Keratinocyte (primary cell): Measurements from ENCODE around the gene SGCG. TPM values are rescaled to one million over a fixed set of nuclear protein-coding genes. Genes with fewer than 3 reads are reported as not detected.

ENCODE experiments used
- DNase-seq: peaks from one replicate; pipeline ENCODE4 v3.0.0-alpha.2; 2011; ENCODE audit warnings: low read depth, missing footprints, low spot score
- FAIRE-seq: peaks from 2 replicates; lab custom pipeline; 2011; peaks lifted over from hg19 to GRCh38; lab: Jason Lieb, UNC
- H2AFZ ChIP-seq: 2 replicates; pipeline ENCODE4 v1.6.0; 2012; ENCODE audit warnings: low read length, control low read depth, inconsistent platforms; ENCODE audit not compliant: control insufficient read depth
- H3K27ac ChIP-seq: 2 replicates; pipeline ENCODE4 v1.5.1; 2011; ENCODE audit warnings: low read length; ENCODE audit not compliant: control insufficient read depth, insufficient read depth
- H3K27me3 ChIP-seq: 3 replicates; pipeline ENCODE4 v1.6.0; 2011; ENCODE audit warnings: low read length; ENCODE audit not compliant: control insufficient read depth, insufficient read depth; ENCODE audit errors: extremely low read depth
- H3K36me3 ChIP-seq, 2 experiments: 2 replicates in 1 of 2; 3 replicates in 1 of 2; pipeline ENCODE4 v1.5.1; 2011; ENCODE audit warnings: low read length in 2 of 2, mild to moderate bottlenecking in 1 of 2; ENCODE audit not compliant: control insufficient read depth in 2 of 2, insufficient read depth in 2 of 2; ENCODE audit errors: extremely low read depth in 1 of 2
- H3K4me1 ChIP-seq: 3 replicates; pipeline ENCODE4 v1.5.1; 2011; ENCODE audit warnings: low read length; ENCODE audit not compliant: control insufficient read depth, insufficient read depth; ENCODE audit errors: extremely low read depth
- H3K4me2 ChIP-seq: 3 replicates; pipeline ENCODE4 v1.6.0; 2011; ENCODE audit warnings: low read depth, low read length; ENCODE audit not compliant: control insufficient read depth, insufficient read depth; ENCODE audit errors: extremely low read depth
- H3K4me3 ChIP-seq, 3 experiments: fragments of 200-600 bp in 1 of 3; sonication (generic) in 1 of 3; 2 replicates in 2 of 3; 3 replicates in 1 of 3; pipeline ENCODE4 v1.5.1; 2011 to 2016; ENCODE audit warnings: low read length in 3 of 3, mild to moderate bottlenecking in 3 of 3, control low read depth in 2 of 3, inconsistent platforms in 1 of 3, low read depth in 1 of 3, mixed read lengths in 1 of 3, mixed run types in 1 of 3, moderate library complexity in 1 of 3; ENCODE audit not compliant: control insufficient read depth in 2 of 3, insufficient read depth in 2 of 3; ENCODE audit errors: extremely low read depth in 1 of 3
- H3K79me2 ChIP-seq: 2 replicates; pipeline ENCODE4 v1.6.0; 2012; ENCODE audit warnings: low read length; ENCODE audit not compliant: control insufficient read depth, insufficient read depth
- H3K9ac ChIP-seq: 3 replicates; pipeline ENCODE4 v1.6.0; 2011; ENCODE audit warnings: low read length; ENCODE audit not compliant: control insufficient read depth, insufficient read depth; ENCODE audit errors: extremely low read depth
- H3K9me1 ChIP-seq: 3 replicates; pipeline ENCODE4 v1.6.0; 2011; ENCODE audit warnings: low read length; ENCODE audit not compliant: control insufficient read depth, insufficient read depth; ENCODE audit errors: extremely low read depth
- H3K9me3 ChIP-seq: 2 replicates; pipeline ENCODE4 v1.5.1; 2012; ENCODE audit warnings: low read depth, low read length; ENCODE audit not compliant: control insufficient read depth
- H4K20me1 ChIP-seq: 3 replicates; pipeline ENCODE4 v1.6.0; 2011; ENCODE audit warnings: low read length; ENCODE audit not compliant: control insufficient read depth, insufficient read depth; ENCODE audit errors: extremely low read depth
- CTCF ChIP-seq, 3 experiments: IDR thresholded peaks in 1 of 3; conservative IDR thresholded peaks in 1 of 3; optimal IDR thresholded peaks in 1 of 3; 2 replicates in 2 of 3; 3 replicates in 1 of 3; pipeline versions ENCODE3 to v1.5.1; 2011; ENCODE audit warnings: low read length in 3 of 3, mild to moderate bottlenecking in 3 of 3, moderate library complexity in 2 of 3, control low read depth in 1 of 3, inconsistent platforms in 1 of 3; ENCODE audit not compliant: insufficient read depth in 2 of 3; ENCODE audit errors: extremely low read depth in 1 of 3
- EZH2 ChIP-seq: IDR thresholded peaks from one replicate; pipeline ENCODE4 v1.6.1; 2012; ENCODE audit warnings: inconsistent platforms, mild to moderate bottlenecking, low read length, moderate library complexity
- dilution Hi-C: fragments of 300-500 bp; cut with MboI; formaldehyde crosslinking; loops from one replicate; pipeline ENCODE4 v1.7.0; 2020; ENCODE audit warnings: low sequenced_read_pairs; ENCODE audit not compliant: extremely low pct_ligation_motif_present
- polyA plus RNA-seq, 5 experiments: library from polyadenylated mRNA; depleted of rRNA in 3 of 5; stranded (reverse) in 3 of 5; stranded (forward) in 1 of 5; unstranded in 1 of 5; fragments of >200 nt; gene quantifications; 1 replicate in 1 of 5; 2 replicates in 3 of 5; 3 replicates in 1 of 5; pipeline versions ENCODE4 v1.2.1 to v1.2.3, GENCODE V29; 2011 to 2012; ENCODE audit warnings: missing spikeins in 2 of 5, low read depth in 1 of 5, low replicate concordance in 1 of 5

The SGCG gene
- polyA plus RNA-seq, 1 donor (not counting 4 experiments of a cell fraction or from before 2014, with no cell fraction given), result not detected

GRCh38 chr13:23325191-23325590, 144.4 kb downstream of the SGCG start:
- Histone ChIP-seq H3K4me1 (peaks cover 26% of the 10 kb centered on the region), H3K4me2 (no peak overlapping the region), H3K79me2 (no peaks in the 10 kb centered on the region), H3K36me3 (no peaks in the 10 kb centered on the region), H3K9me1 (no peaks in the 10 kb centered on the region), H3K27ac (no peak overlapping the region), H4K20me1 (no peaks in the 10 kb centered on the region), H3K27me3 (no peaks in the 10 kb centered on the region), H3K9ac (no peak overlapping the region), H2AFZ (no peak overlapping the region), H3K4me3 (no peak overlapping the region), H3K9me3 (no peaks in the 10 kb centered on the region)
- FAIRE-seq, result peak; percentile 46
- dilution Hi-C loops, result no loop called here
- TF ChIP-seq EZH2 (no peak), CTCF (optimal IDR thresholded peaks at IDR 0.05 in 1 of 3, IDR thresholded peaks at IDR 0.05 in 1 of 3, conservative IDR thresholded peaks at IDR 0.05 in 1 of 3; ENCODE audit: extremely low read depth in 1 of 3, insufficient read depth in 2 of 3, low read length in 3 of 3) (no peak)
- DNase-seq, result no peak

- H2AFZ ChIP-seq, result no peak overlapping the region
- dilution Hi-C loops, result no loop called here
- no peak for FAIRE-seq
Observed at GRCh38 chr13:23330356-23330755, 149.6 kb downstream of the SGCG start.

More at GRCh38 chr13:23330356-23330755, 149.6 kb downstream of the SGCG start:
- no peak overlapping the region for H3K9ac ChIP-seq
- H3K4me3 ChIP-seq, result no peak overlapping the region
- H3K79me2 ChIP-seq, result no peaks in the 10 kb centered on the region
- DNase-seq, result no peak
- no peak overlapping the region for H3K4me2 ChIP-seq
- no peak overlapping the region for H3K27ac ChIP-seq
- peaks cover 4% of the 10 kb centered on the region for H3K4me1 ChIP-seq
- no peak for TF ChIP-seq CTCF (optimal IDR thresholded peaks at IDR 0.05 in 1 of 3, IDR thresholded peaks at IDR 0.05 in 1 of 3, conservative IDR thresholded peaks at IDR 0.05 in 1 of 3; ENCODE audit: extremely low read depth in 1 of 3, insufficient read depth in 2 of 3, low read length in 3 of 3)
- TF ChIP-seq EZH2, result no peak
- H4K20me1 ChIP-seq, result no peaks in the 10 kb centered on the region
- no peaks in the 10 kb centered on the region for H3K36me3 ChIP-seq
- H3K9me3 ChIP-seq, result no peaks in the 10 kb centered on the region
- H3K9me1 ChIP-seq, result no peaks in the 10 kb centered on the region
- no peaks in the 10 kb centered on the region for H3K27me3 ChIP-seq
